Prostate gland (tissue), 2 donors: ENCODE measurements around the gene JMJD1C. TPM values are rescaled to one million over a fixed set of nuclear protein-coding genes. Genes with fewer than 3 reads are reported as not detected.

Experiments
- DNase-seq: peaks from one replicate; pipeline ENCODE4 v3.0.0-alpha.2; 2019; ENCODE audit warnings: low spot score
- H3K27ac ChIP-seq, 2 donors: fragments of 200-600 bp; sonication (generic); 2 replicates each; pipeline ENCODE4 v1.5.1; 2017 to 2019
- H3K27me3 ChIP-seq: fragments of 200-600 bp; sonication (generic); replicated peaks from 2 replicates; pipeline ENCODE4 v1.5.1; 2019; ENCODE audit not compliant: insufficient read depth
- H3K36me3 ChIP-seq, 2 donors: fragments of 200-600 bp; sonication (generic); 1 replicate in 1 of 2; 2 replicates in 1 of 2; pipeline versions ENCODE4 v1.5.1 to v1.8.1; 2017 to 2019
- H3K4me1 ChIP-seq: fragments of 200-600 bp; sonication (generic); replicated peaks from 2 replicates; pipeline ENCODE4 v1.5.1; 2019
- H3K4me3 ChIP-seq, 2 donors: fragments of 200-600 bp; sonication (generic); 2 replicates each; pipeline ENCODE4 v1.5.1; 2017 to 2019
- H3K9me3 ChIP-seq: fragments of 200-600 bp; sonication (generic); 2 replicates; pipeline ENCODE4 v1.5.1; 2017
- POLR2A ChIP-seq: fragments of 450-650 bp; IDR thresholded peaks from one replicate; pipeline ENCODE4 v1.6.1; 2016; ENCODE audit warnings: antibody characterized with exemption, mild to moderate bottlenecking
- POLR2AphosphoS5 ChIP-seq: sonication (generic); formaldehyde crosslinking; IDR thresholded peaks from one replicate; pipeline ENCODE4 v1.6.1; 2017; ENCODE audit warnings: antibody characterized with exemption
- WGBS: methylation state at CpG from one replicate; pipeline ENCODE4 v1.1.5; 2018; 5-methylcytosine and 5-hydroxymethylcytosine counted together
- intact Hi-C: fragments of 100-400 bp; cut with DNase I; formaldehyde crosslinking; loops from one replicate; pipeline ENCODE4 v1.14.2; 2022
- total RNA-seq, 2 donors: library from RNA; depleted of rRNA; stranded (reverse); fragments of >200 nt; gene quantifications; one replicate each; pipeline ENCODE4 v1.1.0, GENCODE V29; 2016
- TF ChIP-seq, protein P1 (sequence below), 4 experiments: fragments of 200-600 bp in 2 of 4; fragments of 450-650 bp in 2 of 4; sonication (generic) in 2 of 4; IDR thresholded peaks; 1 replicate in 3 of 4; 2 replicates in 1 of 4; pipeline ENCODE4 v1.5.1; 2016 to 2019; ENCODE audit warnings: antibody characterized with exemption in 4 of 4, mild to moderate bottlenecking in 2 of 4, moderate library complexity in 2 of 4

The JMJD1C gene
- total RNA-seq, 2 donors from 2014 or later: 66.9 to 97.9 TPM

DNA sequence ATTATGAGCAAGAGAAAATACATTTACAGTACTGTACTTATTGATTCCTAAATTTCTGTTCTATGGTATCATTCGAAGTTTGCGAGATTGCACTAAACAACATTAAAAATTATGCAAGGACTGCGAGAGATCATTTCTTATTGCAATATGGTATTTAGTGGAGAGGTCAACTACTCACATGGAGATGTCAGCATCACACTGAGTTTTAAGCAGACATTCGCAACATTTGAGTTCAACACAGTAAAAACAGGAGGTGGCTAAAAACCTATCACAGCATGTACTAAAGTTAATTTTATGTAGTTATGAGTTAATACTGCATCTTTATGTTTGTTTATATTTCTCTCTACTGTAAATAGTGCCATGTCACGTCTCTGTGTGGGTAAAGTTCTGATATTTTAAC is 53.5 kb downstream of the JMJD1C start:
- Histone ChIP-seq H3K27ac (no peak overlapping the region), H3K4me1 (no peaks in the 10 kb centered on the region), H3K9me3 (no peaks in the 10 kb centered on the region), H3K4me3 (no peak overlapping the region), H3K27me3 (no peaks in the 10 kb centered on the region), H3K36me3 (no peaks in the 10 kb centered on the region)
- intact Hi-C loops: no loop called here
- no peak for DNase-seq
- TF ChIP-seq POLR2A (no peak), POLR2AphosphoS5 (no peak)
- TF ChIP-seq, protein P1, sequence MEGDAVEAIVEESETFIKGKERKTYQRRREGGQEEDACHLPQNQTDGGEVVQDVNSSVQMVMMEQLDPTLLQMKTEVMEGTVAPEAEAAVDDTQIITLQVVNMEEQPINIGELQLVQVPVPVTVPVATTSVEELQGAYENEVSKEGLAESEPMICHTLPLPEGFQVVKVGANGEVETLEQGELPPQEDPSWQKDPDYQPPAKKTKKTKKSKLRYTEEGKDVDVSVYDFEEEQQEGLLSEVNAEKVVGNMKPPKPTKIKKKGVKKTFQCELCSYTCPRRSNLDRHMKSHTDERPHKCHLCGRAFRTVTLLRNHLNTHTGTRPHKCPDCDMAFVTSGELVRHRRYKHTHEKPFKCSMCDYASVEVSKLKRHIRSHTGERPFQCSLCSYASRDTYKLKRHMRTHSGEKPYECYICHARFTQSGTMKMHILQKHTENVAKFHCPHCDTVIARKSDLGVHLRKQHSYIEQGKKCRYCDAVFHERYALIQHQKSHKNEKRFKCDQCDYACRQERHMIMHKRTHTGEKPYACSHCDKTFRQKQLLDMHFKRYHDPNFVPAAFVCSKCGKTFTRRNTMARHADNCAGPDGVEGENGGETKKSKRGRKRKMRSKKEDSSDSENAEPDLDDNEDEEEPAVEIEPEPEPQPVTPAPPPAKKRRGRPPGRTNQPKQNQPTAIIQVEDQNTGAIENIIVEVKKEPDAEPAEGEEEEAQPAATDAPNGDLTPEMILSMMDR (IDR thresholded peaks at IDR 0.05): no peak
- WGBS: 93% methylated on average over 5 of the region's 5 CpGs

DNA sequence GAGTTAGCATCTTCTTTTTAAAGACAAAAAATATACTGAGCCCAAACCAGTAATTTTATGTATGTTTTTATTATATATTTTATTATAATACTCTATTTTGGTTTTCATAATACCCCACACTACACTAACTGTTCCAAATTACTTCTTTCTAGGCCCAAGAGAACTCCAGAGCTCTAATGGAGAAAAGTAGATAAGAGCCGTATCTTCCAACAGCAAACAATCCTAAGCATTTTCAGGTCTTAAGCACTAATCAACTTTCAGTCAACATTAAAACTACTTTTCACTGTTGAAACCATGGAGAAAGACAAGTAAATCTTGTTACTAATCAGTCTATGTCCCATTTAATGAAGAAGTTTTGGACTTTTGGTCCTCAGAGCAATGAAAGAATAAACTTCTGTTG is 55.1 kb downstream of the JMJD1C start:
- no peak for TF ChIP-seq POLR2AphosphoS5
- no peak for TF ChIP-seq POLR2A
- TF ChIP-seq, protein P1 (IDR thresholded peaks at IDR 0.05): no peak
- whole genome bisulfite sequencing: 92% methylated on average over 1 of the region's 1 CpG
- no peaks in the 10 kb centered on the region for H3K9me3 ChIP-seq

DNA sequence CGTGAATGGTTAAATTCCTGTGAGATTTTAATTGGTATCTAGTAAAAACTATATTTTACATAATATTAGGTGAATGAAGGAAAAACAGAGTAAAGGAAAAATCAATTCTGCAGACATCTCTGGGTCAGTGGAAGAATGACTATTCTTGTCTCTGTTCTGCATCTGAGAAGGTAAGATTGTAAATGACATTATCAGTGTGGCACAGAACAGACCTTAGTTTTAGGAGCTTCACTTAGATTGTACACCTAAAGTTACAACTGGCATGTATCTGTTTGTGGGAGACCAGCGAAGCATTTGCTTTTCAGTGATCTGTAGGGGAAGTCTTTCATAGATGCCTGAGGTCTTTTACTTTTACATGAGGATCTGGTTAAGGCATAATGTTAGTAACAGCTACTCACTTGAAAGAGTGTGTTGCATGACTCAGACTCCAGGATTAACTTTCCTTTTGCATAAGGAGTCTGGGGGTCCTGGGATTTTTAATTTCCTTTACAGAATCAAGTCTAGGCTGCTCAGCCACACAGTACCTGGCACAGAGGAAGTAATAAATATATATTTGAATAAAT is 56.2 kb downstream of the JMJD1C start:
- TF ChIP-seq POLR2AphosphoS5: no peak
- no peak for TF ChIP-seq POLR2A
- TF ChIP-seq, protein P1 (IDR thresholded peaks at IDR 0.05): no peak
- H3K36me3 ChIP-seq: no peaks in the 10 kb centered on the region
- no peak overlapping the region for H3K4me3 ChIP-seq
- no peaks in the 10 kb centered on the region for H3K4me1 ChIP-seq
- intact Hi-C loops: no loop called here
- no peaks in the 10 kb centered on the region for H3K9me3 ChIP-seq
- H3K27ac ChIP-seq: no peak overlapping the region
- H3K27me3 ChIP-seq: no peaks in the 10 kb centered on the region
- no peak for DNase-seq
- WGBS: 80% methylated on average over 2 of the region's 2 CpGs

More for the DNA sequence above, 55.1 kb downstream of the JMJD1C start:
- Histone ChIP-seq H3K4me1 (no peaks in the 10 kb centered on the region), H3K4me3 (no peak overlapping the region), H3K27ac (no peak overlapping the region), H3K27me3 (no peaks in the 10 kb centered on the region), H3K36me3 (no peaks in the 10 kb centered on the region)
- intact Hi-C loops: no loop called here
- DNase-seq: no peak

DNA sequence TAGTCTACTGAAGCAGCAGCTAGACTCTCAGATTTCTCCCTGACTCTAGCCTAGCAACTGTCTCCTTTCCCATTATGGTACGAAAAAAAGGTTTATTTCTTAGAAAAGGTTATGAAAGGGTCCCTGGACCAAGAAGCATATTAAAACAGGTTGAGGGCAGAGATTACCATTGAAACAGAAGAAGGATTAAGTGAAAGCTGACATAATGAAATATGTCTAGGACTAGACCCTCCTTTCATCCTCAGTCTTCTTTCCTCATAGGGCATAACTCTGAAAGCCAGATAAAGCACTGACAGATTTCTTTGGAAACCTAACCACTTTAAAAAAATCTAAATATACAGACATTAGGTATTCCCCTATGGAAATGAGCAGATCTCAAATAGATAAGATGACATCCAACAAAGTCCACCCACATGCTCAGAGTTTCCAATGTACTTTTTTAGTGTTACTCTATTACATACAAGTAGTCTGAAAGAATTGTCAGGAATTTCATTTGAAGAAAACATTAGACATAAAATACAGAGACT is 58.6 kb downstream of the JMJD1C start:
- H3K27ac ChIP-seq: no peak overlapping the region
- intact Hi-C loops: no loop called here
- no peak overlapping the region for H3K4me3 ChIP-seq
- no peaks in the 10 kb centered on the region for H3K9me3 ChIP-seq
- no peak for TF ChIP-seq POLR2AphosphoS5
- TF ChIP-seq POLR2A: no peak
- TF ChIP-seq, protein P1 (IDR thresholded peaks at IDR 0.05): no peak
- no peaks in the 10 kb centered on the region for H3K36me3 ChIP-seq
- H3K4me1 ChIP-seq: no peaks in the 10 kb centered on the region
- no peaks in the 10 kb centered on the region for H3K27me3 ChIP-seq
- no peak for DNase-seq
- WGBS: 97% methylated on average over 1 of the region's 1 CpG

DNA sequence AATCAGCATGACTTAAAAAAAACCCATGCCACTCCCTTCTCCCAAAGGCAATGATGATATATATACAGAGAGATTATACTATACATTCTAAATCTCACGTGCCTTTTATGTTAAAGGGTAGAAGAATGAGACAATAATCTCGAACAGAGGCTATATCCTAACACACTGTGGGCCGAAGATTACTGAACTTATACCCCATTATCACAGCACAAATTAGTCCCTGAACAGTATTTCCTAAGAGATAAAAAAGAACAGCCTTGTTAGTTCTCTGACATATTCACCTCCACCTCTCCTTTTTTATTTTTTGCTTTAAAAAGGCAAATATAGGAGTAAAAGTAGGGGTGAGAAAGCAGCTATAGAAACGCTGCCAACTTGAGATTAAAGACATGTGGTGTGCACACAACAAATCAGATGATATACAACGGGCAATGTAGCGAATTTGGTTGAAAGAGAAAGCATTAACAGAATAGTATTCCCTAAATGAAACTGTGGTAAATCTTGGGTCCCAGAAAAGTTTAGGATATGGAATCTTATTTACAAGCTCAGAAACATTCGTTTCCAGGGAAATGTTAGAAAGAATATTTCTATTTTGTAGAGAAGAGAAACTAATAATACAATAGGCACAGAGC is 69.5 kb downstream of the JMJD1C start:
- Histone ChIP-seq H3K27me3 (no peaks in the 10 kb centered on the region), H3K4me1 (no peaks in the 10 kb centered on the region), H3K36me3 (no peaks in the 10 kb centered on the region), H3K27ac (no peak overlapping the region), H3K9me3 (no peaks in the 10 kb centered on the region), H3K4me3 (no peak overlapping the region)
- intact Hi-C loops: no loop called here
- TF ChIP-seq, protein P1 (IDR thresholded peaks at IDR 0.05): no peak
- TF ChIP-seq POLR2A (no peak), POLR2AphosphoS5 (no peak)
- DNase-seq: no peak
- 62% methylated on average over 7 of the region's 7 CpGs for WGBS
